Inferior parietal cortex (tissue), 1 donor: Measurements from ENCODE around the gene RNF44.
"Not testable (repeated sequence)": the region's sequence is repeated elsewhere in the genome, so short reads cannot be mapped to it uniquely, and the experiment has no call there.

ENCODE experiments used
- DNase-seq: peaks from one replicate; pipeline ENCODE4 v3.0.0-alpha.2; 2016; ENCODE audit errors: extremely low spot score

Gene RNF44

GRCh38 chr5:176552332-176552869, 15.2 kb upstream of the RNF44 start:
- DNase-seq: no peak

GRCh38 chr5:176550937-176551336, 13.7 kb upstream of the RNF44 start:
- DNase-seq: not testable (repeated sequence)

- no peak for DNase-seq
Observed at GRCh38 chr5:176550275-176550831, 13.2 kb upstream of the RNF44 start.

GRCh38 chr5:176549871-176550270, 12.7 kb upstream of the RNF44 start:
- DNase-seq: no peak

- no peak for DNase-seq
Observed at GRCh38 chr5:176548967-176549444, 11.8 kb upstream of the RNF44 start, which contains the start of gene CDHR2. Gene CDHR2 (plus strand): TSS chr5:176549342. CDS start chr5:176565353, 16,011 bp downstream.

GRCh38 chr5:176547802-176548201, 10.6 kb upstream of the RNF44 start:
- no peak for DNase-seq

- DNase-seq: no peak
Observed at GRCh38 chr5:176545737-176546509, 8.7 kb upstream of the RNF44 start.

GRCh38 chr5:176545388-176545736, 8.2 kb upstream of the RNF44 start:
- DNase-seq: no peak

- DNase-seq: peak; percentile 56
Observed at GRCh38 chr5:176543428-176544182, 6.4 kb upstream of the RNF44 start.

GRCh38 chr5:176542596-176543427, 5.6 kb upstream of the RNF44 start:
- no peak for DNase-seq

GRCh38 chr5:176542135-176542595, 5.0 kb upstream of the RNF44 start:
- no peak for DNase-seq

- DNase-seq: no peak
Observed at GRCh38 chr5:176541338-176542134, 4.3 kb upstream of the RNF44 start.

GRCh38 chr5:176540956-176541337, 3.7 kb upstream of the RNF44 start:
- DNase-seq: no peak

GRCh38 chr5:176540476-176540899, 3.3 kb upstream of the RNF44 start:
- no peak for DNase-seq

GRCh38 chr5:176538989-176539384, 1.8 kb upstream of the RNF44 start:
- no peak for DNase-seq

GRCh38 chr5:176538230-176538988, 1.2 kb upstream of the RNF44 start:
- no peak for DNase-seq

- DNase-seq: peak; percentile 99
Observed at GRCh38 chr5:176537554-176538229, 490 bp upstream of the RNF44 start.

GRCh38 chr5:176536132-176536901, 885 bp downstream of the RNF44 start:
- DNase-seq: peak; percentile 56
